Keratinocyte (primary cell): ENCODE measurements around the gene STK32B.

Experiments used
- EZH2 ChIP-seq: IDR thresholded peaks from one replicate; pipeline ENCODE4 v1.6.1; 2012; ENCODE audit warnings: inconsistent platforms, mild to moderate bottlenecking, low read length, moderate library complexity
- TF ChIP-seq, protein P1 (sequence below), 3 experiments: IDR thresholded peaks in 1 of 3; conservative IDR thresholded peaks in 1 of 3; optimal IDR thresholded peaks in 1 of 3; 2 replicates in 2 of 3; 3 replicates in 1 of 3; pipeline versions ENCODE3 to v1.5.1; 2011; ENCODE audit warnings: low read length in 3 of 3, mild to moderate bottlenecking in 3 of 3, moderate library complexity in 2 of 3, control low read depth in 1 of 3, inconsistent platforms in 1 of 3; ENCODE audit not compliant: insufficient read depth in 2 of 3; ENCODE audit errors: extremely low read depth in 1 of 3

DNA sequence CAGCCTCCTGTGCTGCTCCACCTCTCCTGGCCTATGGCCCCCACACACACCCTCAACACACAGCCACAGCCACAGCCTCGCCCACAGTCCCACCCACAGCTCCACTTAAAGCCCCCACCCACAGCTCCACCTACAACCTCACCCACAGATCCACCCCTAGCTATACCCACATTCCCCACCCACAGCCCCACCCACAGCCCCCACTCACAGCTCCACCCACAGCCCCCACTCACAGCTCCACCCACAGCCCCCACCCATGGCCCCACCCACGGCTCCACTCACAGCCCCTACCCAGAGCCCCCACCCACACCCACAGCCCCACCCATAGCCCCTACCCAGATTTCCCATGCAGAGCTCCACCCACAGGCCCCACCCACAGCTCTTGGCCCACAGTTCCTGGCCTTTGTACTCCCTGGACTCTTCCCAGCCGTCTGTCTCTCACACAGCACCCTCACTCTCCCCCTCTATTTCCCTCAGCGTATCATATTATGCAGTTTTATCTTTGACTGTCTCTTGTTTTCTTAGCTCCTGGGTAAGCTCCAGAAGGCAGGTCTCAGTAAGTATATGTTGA, 334.5 kb downstream of the STK32B start:
- TF ChIP-seq, protein P1, sequence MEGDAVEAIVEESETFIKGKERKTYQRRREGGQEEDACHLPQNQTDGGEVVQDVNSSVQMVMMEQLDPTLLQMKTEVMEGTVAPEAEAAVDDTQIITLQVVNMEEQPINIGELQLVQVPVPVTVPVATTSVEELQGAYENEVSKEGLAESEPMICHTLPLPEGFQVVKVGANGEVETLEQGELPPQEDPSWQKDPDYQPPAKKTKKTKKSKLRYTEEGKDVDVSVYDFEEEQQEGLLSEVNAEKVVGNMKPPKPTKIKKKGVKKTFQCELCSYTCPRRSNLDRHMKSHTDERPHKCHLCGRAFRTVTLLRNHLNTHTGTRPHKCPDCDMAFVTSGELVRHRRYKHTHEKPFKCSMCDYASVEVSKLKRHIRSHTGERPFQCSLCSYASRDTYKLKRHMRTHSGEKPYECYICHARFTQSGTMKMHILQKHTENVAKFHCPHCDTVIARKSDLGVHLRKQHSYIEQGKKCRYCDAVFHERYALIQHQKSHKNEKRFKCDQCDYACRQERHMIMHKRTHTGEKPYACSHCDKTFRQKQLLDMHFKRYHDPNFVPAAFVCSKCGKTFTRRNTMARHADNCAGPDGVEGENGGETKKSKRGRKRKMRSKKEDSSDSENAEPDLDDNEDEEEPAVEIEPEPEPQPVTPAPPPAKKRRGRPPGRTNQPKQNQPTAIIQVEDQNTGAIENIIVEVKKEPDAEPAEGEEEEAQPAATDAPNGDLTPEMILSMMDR (optimal IDR thresholded peaks at IDR 0.05 in 1 of 3, IDR thresholded peaks at IDR 0.05 in 1 of 3, conservative IDR thresholded peaks at IDR 0.05 in 1 of 3; ENCODE audit: extremely low read depth in 1 of 3, insufficient read depth in 2 of 3, low read length in 3 of 3), result no peak
- TF ChIP-seq EZH2, result no peak
